HEK293 (cell line): ENCODE measurements around the gene DUS1L.

Experiments used
- CTCF ChIA-PET: fragments of 350-600 bp; formaldehyde crosslinking; extraction: SDS; loops from one replicate; lab custom pipeline; 2021; ENCODE audit warnings: antibody characterized with exemption; lab: Yijun Ruan, JAX
- POLR2A ChIA-PET: fragments of 300-600 bp; formaldehyde crosslinking; extraction: SDS; loops from one replicate; lab custom pipeline; 2020; ENCODE audit warnings: antibody characterized with exemption, inconsistent platforms; lab: Yijun Ruan, JAX
- H3K27ac ChIP-seq: fragments of 200-500 bp; sonication (Bioruptor generic); 2 replicates; pipeline ENCODE4 v1.5.1; 2014; ENCODE audit warnings: low read depth, low read length, control low read depth, inconsistent platforms; ENCODE audit errors: extremely low read depth
- H3K36me3 ChIP-seq, 2 experiments: fragments of 200-500 bp in 1 of 2; sonication (Bioruptor generic) in 1 of 2; 1 replicate in 1 of 2; 2 replicates in 1 of 2; pipeline ENCODE4 v1.5.1; 2014 to 2017; ENCODE audit warnings: inconsistent platforms in 2 of 2, low read length in 2 of 2; ENCODE audit not compliant: control insufficient read depth in 2 of 2, insufficient read depth in 1 of 2
- H3K4me1 ChIP-seq: fragments of 200-500 bp; sonication (Bioruptor generic); 2 replicates; pipeline ENCODE4 v1.5.1; 2014; ENCODE audit warnings: mild to moderate bottlenecking, low read length, inconsistent platforms; ENCODE audit not compliant: control insufficient read depth, insufficient read depth
- H3K4me3 ChIP-seq: 2 replicates; pipeline ENCODE4 v1.5.1; 2011; ENCODE audit warnings: low read depth, mild to moderate bottlenecking, control low read depth, low read length, moderate library complexity
- H3K9me3 ChIP-seq: fragments of 200-500 bp; sonication (Bioruptor generic); 2 replicates; pipeline ENCODE4 v1.5.1; 2014; ENCODE audit warnings: low read depth, low read length, inconsistent platforms; ENCODE audit not compliant: control insufficient read depth, insufficient read depth
- GLIS2 ChIP-seq: fragments of 450-650 bp; formaldehyde crosslinking; IDR thresholded peaks from 2 replicates; pipeline ENCODE4 v1.5.1; 2016; ENCODE audit warnings: missing biosample characterization, missing genetic modification characterization
- KLF10 ChIP-seq: fragments of 450-650 bp; IDR thresholded peaks from 2 replicates; pipeline ENCODE4 v1.5.1; 2018; ENCODE audit warnings: missing biosample characterization, mild to moderate bottlenecking, missing genetic modification characterization
- KLF9 ChIP-seq: fragments of 450-650 bp; formaldehyde crosslinking; IDR thresholded peaks from 2 replicates; pipeline ENCODE4 v1.5.1; 2016; ENCODE audit warnings: missing biosample characterization, missing genetic modification characterization, low read depth
- MZF1 ChIP-seq: fragments of 450-650 bp; formaldehyde crosslinking; IDR thresholded peaks from 2 replicates; pipeline ENCODE4 v1.5.1; 2017; ENCODE audit warnings: missing biosample characterization, missing genetic modification characterization, borderline replicate concordance
- OSR2 ChIP-seq: fragments of 450-650 bp; formaldehyde crosslinking; IDR thresholded peaks from 2 replicates; pipeline ENCODE4 v1.5.1; 2016; ENCODE audit warnings: missing biosample characterization, missing genetic modification characterization
- SETDB1 ChIP-seq: IDR thresholded peaks from one replicate; pipeline ENCODE4 v1.6.1; 2017; ENCODE audit warnings: mild to moderate bottlenecking, low read length, moderate library complexity, mixed read lengths; ENCODE audit not compliant: insufficient read length
- ZBTB48 ChIP-seq: fragments of 450-650 bp; formaldehyde crosslinking; IDR thresholded peaks from 2 replicates; pipeline ENCODE4 v1.5.1; 2016; ENCODE audit warnings: missing biosample characterization, missing genetic modification characterization
- ZBTB8A ChIP-seq: fragments of 450-650 bp; formaldehyde crosslinking; IDR thresholded peaks from 2 replicates; pipeline ENCODE4 v1.5.1; 2016; ENCODE audit warnings: missing biosample characterization, missing genetic modification characterization
- ZFHX2 ChIP-seq: fragments of 450-650 bp; formaldehyde crosslinking; conservative IDR thresholded peaks from 2 replicates; pipeline ENCODE4 v1.5.1; 2016; ENCODE audit warnings: missing biosample characterization, missing genetic modification characterization
- ZIC2 ChIP-seq: fragments of 450-650 bp; formaldehyde crosslinking; IDR thresholded peaks from 2 replicates; pipeline ENCODE4 v1.5.1; 2016; ENCODE audit warnings: missing biosample characterization, missing genetic modification characterization
- ZNF354C ChIP-seq: fragments of 450-650 bp; formaldehyde crosslinking; IDR thresholded peaks from 2 replicates; pipeline ENCODE4 v1.5.1; 2016; ENCODE audit warnings: missing biosample characterization, missing genetic modification characterization, low read depth, borderline replicate concordance
- ZNF423 ChIP-seq: fragments of 450-650 bp; formaldehyde crosslinking; IDR thresholded peaks from 2 replicates; pipeline ENCODE4 v1.5.1; 2016; ENCODE audit warnings: missing biosample characterization, missing genetic modification characterization
- ZNF433 ChIP-seq: fragments of 450-650 bp; formaldehyde crosslinking; IDR thresholded peaks from 2 replicates; pipeline ENCODE4 v1.5.1; 2016; ENCODE audit warnings: missing biosample characterization, missing genetic modification characterization, low read depth
- ZNF501 ChIP-seq: fragments of 450-650 bp; formaldehyde crosslinking; IDR thresholded peaks from 2 replicates; pipeline ENCODE4 v1.5.1; 2016; ENCODE audit warnings: missing biosample characterization, missing genetic modification characterization
- TF ChIP-seq, protein P1 (sequence below): fragments of 450-650 bp; formaldehyde crosslinking; IDR thresholded peaks from 2 replicates; pipeline ENCODE4 v1.5.1; 2017; ENCODE audit warnings: missing biosample characterization, missing genetic modification characterization
- TF ChIP-seq, protein P2 (sequence below): fragments of 450-650 bp; formaldehyde crosslinking; IDR thresholded peaks from 2 replicates; pipeline ENCODE4 v1.5.1; 2016; ENCODE audit warnings: missing biosample characterization, missing genetic modification characterization
- TF ChIP-seq, protein P3 (sequence below): fragments of 450-650 bp; formaldehyde crosslinking; IDR thresholded peaks from 2 replicates; pipeline ENCODE4 v1.5.1; 2016; ENCODE audit warnings: missing biosample characterization, missing genetic modification characterization
- TF ChIP-seq, protein P4 (sequence below): fragments of 450-650 bp; formaldehyde crosslinking; IDR thresholded peaks from 2 replicates; pipeline ENCODE4 v1.5.1; 2017; ENCODE audit warnings: missing biosample characterization, missing genetic modification characterization

Gene DUS1L

DNA sequence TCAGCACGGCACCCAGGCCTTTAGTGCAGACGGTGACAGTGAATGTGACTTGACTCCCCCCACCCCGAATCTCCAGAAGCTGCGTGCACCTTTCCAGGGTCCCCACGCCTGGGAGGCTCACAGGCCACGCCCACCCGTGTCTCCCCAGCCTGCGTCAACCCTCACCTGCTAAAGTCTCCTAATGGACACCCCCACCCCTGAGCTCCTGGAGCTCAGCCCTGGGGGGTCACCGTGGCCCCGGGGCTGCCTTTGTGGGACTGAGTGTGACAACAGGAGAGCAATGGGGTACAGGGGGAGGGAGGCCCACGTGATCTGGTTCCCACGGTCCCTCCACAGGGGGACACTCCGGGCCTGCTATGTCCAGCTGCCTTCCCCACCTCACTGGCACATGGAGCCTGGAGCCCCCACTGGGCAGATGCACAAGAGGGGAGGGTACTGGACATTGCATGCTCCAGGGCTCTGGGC lies 39.8 kb upstream of the DUS1L start:
- TF ChIP-seq, protein P1, sequence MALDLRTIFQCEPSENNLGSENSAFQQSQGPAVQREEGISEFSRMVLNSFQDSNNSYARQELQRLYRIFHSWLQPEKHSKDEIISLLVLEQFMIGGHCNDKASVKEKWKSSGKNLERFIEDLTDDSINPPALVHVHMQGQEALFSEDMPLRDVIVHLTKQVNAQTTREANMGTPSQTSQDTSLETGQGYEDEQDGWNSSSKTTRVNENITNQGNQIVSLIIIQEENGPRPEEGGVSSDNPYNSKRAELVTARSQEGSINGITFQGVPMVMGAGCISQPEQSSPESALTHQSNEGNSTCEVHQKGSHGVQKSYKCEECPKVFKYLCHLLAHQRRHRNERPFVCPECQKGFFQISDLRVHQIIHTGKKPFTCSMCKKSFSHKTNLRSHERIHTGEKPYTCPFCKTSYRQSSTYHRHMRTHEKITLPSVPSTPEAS (tag by site-specific recombination) = no peak
- TF ChIP-seq GLIS2 (tag by site-specific recombination) = peak; percentile 57; the same call in 1 of the 2 replicates
- peak; percentile 43; the same call in 1 of the 2 replicates for TF ChIP-seq KLF9 (tag by site-specific recombination)
- peak; percentile 92 for TF ChIP-seq ZIC2 (tag by site-specific recombination)
- Histone ChIP-seq H3K36me3 (peaks cover 0 to 3% of the 10 kb centered on the region in 2 experiments; a peak in 2 of 3 replicates), H3K4me1 (peaks cover 10% of the 10 kb centered on the region), H3K27ac (peak overlapping the region; percentile 64), H3K4me3 (no peak overlapping the region), H3K9me3 (no peaks in the 10 kb centered on the region)
- ChIA-PET POLR2A (interaction anchor here (1.0 to 2.8 kb wide), 6 partner anchors 7 to 75 kb away, joined by 4 to 14 read pairs (median 4); partner anchors contain the start of genes FASN and RAC3), CTCF (interaction anchor here (0.5 to 1.2 kb wide), 8 partner anchors 9 to 804 kb away, joined by 3 to 13 read pairs (median 4); no protein-coding TSS in a partner anchor)

DNA sequence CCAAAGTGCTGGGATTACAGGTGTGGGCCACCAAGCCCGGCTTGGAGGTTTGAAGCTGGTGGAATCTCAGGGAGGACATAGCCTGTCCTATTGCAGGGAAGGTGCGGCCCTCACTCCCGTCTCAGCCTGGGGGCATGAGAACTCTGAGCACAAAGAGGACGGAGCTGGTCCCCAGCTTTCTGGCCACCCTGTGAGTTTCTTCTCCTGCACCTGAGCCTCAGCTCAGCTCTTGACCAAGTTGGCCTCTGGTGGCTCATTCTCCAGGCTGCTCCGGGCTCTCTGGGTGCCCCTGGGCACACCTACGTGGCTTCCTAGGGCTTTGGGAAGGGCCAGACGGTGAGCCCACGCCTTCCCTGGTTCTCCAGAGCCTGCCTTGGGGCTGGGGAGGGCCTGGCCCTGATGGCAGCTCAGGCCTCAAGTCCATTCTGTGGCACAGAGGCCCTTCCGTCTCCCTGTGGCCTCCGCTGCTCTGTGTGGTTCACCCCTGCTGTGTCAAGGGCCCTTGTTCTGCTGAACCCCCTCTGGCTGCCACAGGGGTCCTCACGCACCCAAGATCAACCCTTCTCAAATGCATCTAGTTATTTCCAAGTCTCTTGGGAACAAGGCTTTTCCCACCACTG lies 39.3 kb upstream of the DUS1L start:
- peaks cover 0 to 3% of the 10 kb centered on the region in 2 experiments; a peak in 2 of 3 replicates for H3K36me3 ChIP-seq
- peaks cover 10% of the 10 kb centered on the region for H3K4me1 ChIP-seq
- TF ChIP-seq, protein P2, sequence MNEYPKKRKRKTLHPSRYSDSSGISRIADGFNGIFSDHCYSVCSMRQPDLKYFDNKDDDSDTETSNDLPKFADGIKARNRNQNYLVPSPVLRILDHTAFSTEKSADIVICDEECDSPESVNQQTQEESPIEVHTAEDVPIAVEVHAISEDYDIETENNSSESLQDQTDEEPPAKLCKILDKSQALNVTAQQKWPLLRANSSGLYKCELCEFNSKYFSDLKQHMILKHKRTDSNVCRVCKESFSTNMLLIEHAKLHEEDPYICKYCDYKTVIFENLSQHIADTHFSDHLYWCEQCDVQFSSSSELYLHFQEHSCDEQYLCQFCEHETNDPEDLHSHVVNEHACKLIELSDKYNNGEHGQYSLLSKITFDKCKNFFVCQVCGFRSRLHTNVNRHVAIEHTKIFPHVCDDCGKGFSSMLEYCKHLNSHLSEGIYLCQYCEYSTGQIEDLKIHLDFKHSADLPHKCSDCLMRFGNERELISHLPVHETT = no peak
- TF ChIP-seq OSR2 (tag by site-specific recombination) = no peak
- TF ChIP-seq ZNF423 = peak; percentile 5; the same call in 1 of the 2 replicates
- no peak for TF ChIP-seq ZNF433 (tag by site-specific recombination)
- TF ChIP-seq ZBTB8A (tag by site-specific recombination) = peak; percentile 46
- no peak for TF ChIP-seq ZNF501 (tag by site-specific recombination)
- no peak for TF ChIP-seq MZF1 (tag by site-specific recombination)
- TF ChIP-seq ZBTB48 (tag by site-specific recombination) = no peak
- TF ChIP-seq ZNF354C = no peak
- TF ChIP-seq ZFHX2 (tag by site-specific recombination) = no peak
- TF ChIP-seq KLF10 = no peak
- TF ChIP-seq SETDB1 = no peak
- TF ChIP-seq, protein P3, sequence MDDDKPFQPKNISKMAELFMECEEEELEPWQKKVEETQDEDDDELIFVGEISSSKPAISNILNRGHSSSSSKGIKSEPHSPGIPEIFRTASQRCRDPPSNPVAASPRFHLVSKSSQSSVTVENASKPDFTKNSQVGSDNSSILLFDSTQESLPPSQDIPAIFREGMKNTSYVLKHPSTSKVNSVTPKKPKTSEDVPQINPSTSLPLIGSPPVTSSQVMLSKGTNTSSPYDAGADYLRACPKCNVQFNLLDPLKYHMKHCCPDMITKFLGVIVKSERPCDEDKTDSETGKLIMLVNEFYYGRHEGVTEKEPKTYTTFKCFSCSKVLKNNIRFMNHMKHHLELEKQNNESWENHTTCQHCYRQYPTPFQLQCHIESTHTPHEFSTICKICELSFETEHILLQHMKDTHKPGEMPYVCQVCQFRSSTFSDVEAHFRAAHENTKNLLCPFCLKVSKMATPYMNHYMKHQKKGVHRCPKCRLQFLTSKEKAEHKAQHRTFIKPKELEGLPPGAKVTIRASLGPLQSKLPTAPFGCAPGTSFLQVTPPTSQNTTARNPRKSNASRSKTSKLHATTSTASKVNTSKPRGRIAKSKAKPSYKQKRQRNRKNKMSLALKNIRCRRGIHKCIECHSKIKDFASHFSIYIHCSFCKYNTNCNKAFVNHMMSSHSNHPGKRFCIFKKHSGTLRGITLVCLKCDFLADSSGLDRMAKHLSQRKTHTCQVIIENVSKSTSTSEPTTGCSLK (tag by site-specific recombination) = no peak
- TF ChIP-seq, protein P4, sequence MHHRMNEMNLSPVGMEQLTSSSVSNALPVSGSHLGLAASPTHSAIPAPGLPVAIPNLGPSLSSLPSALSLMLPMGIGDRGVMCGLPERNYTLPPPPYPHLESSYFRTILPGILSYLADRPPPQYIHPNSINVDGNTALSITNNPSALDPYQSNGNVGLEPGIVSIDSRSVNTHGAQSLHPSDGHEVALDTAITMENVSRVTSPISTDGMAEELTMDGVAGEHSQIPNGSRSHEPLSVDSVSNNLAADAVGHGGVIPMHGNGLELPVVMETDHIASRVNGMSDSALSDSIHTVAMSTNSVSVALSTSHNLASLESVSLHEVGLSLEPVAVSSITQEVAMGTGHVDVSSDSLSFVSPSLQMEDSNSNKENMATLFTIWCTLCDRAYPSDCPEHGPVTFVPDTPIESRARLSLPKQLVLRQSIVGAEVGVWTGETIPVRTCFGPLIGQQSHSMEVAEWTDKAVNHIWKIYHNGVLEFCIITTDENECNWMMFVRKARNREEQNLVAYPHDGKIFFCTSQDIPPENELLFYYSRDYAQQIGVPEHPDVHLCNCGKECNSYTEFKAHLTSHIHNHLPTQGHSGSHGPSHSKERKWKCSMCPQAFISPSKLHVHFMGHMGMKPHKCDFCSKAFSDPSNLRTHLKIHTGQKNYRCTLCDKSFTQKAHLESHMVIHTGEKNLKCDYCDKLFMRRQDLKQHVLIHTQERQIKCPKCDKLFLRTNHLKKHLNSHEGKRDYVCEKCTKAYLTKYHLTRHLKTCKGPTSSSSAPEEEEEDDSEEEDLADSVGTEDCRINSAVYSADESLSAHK = 0 out of 2 replicates have a peak, but pooled peaks have one; percentile 8
- H3K9me3 ChIP-seq = no peaks in the 10 kb centered on the region
- H3K4me3 ChIP-seq = no peak overlapping the region
- CTCF ChIA-PET = interaction anchor here (0.6 kb wide), 2 partner anchors 40 to 163 kb away, joined by 3 read pairs; no protein-coding TSS in a partner anchor
- H3K27ac ChIP-seq = peak overlapping the region; percentile 34; the same call in 1 of the 2 replicates
- POLR2A ChIA-PET = interaction anchor here (0.6 to 2.8 kb wide), 4 partner anchors 23 to 289 kb away, joined by 3 to 14 read pairs (median 4); partner anchors contain the start of gene RAC3
